ENCODE measurements around the gene SPG7. TPM values are rescaled to one million over a fixed set of nuclear protein-coding genes. Genes with fewer than 3 reads are reported as not detected.

Gene SPG7
- total RNA-seq, 1 donor from 2014 or later, result 184 TPM

DNA sequence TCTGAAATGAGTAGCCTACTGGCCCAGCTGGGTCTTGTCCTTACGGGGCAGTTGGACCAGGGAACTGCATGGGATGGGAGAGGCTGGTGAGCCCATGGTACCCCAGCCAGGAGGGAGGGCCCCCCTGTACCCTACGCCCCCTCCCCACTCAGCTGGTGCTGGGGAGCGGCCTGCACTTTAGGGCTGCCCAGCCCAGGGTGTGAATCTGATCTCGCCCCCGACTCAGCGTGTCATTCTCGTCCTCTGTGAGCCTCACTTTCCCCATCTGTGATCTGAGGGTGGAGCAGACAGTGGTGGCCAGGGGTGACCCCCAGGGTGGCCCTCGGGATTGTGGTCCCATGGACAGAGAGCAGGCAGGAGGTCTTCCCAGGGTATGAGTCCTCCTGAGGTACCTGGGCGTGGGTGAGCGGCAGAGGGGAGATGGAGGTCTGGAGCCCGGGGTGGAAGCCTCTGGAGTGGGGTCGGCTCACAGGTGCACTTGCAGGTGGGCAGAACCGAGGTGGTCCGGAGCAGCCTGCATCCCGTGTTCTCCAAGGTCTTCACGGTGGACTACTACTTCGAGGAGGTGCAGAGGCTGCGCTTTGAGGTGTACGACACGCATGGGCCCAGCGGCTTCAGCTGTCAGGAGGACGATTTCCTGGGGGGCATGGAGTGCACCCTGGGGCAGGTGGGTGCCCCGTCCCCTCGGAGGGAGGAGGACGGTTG, 69.0 kb downstream of the SPG7 start:
- no peak for DNase-seq (ENCODE audit: low spot score, unreplicated experiment)
- Mint-ChIP-seq H3K4me1 (ENCODE audit: low read depth) (peaks cover under 1% of the 10 kb centered on the region), H3K27ac (no peak overlapping the region), H3K9me3 (ENCODE audit: low read depth) (no peaks in the 10 kb centered on the region), H3K4me3 (ENCODE audit: low read depth) (no peak overlapping the region), H3K36me3 (ENCODE audit: insufficient read depth) (no peaks in the 10 kb centered on the region), H3K27me3 (peaks cover 40% of the 10 kb centered on the region)
- TF ChIP-seq CTCF (IDR thresholded peaks at IDR 0.05; ENCODE audit: unreplicated experiment), result no peak

DNA sequence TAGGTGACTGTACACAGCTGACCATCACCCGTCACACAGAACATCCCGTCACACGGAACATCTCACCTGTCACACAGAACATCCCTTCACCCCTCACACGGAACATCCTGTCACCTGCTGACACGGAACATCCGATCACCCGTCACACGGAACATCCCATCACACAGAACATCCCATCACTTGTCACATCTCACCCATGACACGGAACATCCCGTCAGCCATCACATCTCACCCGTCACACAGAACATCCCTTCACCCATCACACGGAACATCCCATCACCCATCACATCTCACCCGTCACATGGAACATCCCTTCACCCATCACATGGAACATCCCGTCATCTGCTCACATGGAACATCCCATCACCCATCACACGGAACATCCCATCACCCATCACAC, 71.1 kb downstream of the SPG7 start:
- H3K4me3 Mint-ChIP-seq (ENCODE audit: low read depth), result no peak overlapping the region
- H3K36me3 Mint-ChIP-seq (ENCODE audit: insufficient read depth), result no peaks in the 10 kb centered on the region
- H3K9me3 Mint-ChIP-seq (ENCODE audit: low read depth), result no peaks in the 10 kb centered on the region
- no peak for DNase-seq (ENCODE audit: low spot score, unreplicated experiment)
- H3K4me1 Mint-ChIP-seq (ENCODE audit: low read depth), result no peaks in the 10 kb centered on the region
- TF ChIP-seq CTCF (IDR thresholded peaks at IDR 0.05; ENCODE audit: unreplicated experiment), result no peak
- peaks cover 20% of the 10 kb centered on the region for H3K27me3 Mint-ChIP-seq
- H3K27ac Mint-ChIP-seq, result no peak overlapping the region

GRCh38 chr16:89581045-89581695, 73.0 kb downstream of the SPG7 start:
- H3K27me3 Mint-ChIP-seq, result peaks cover 19% of the 10 kb centered on the region
- no peaks in the 10 kb centered on the region for H3K36me3 Mint-ChIP-seq (ENCODE audit: insufficient read depth)
- TF ChIP-seq CTCF (IDR thresholded peaks at IDR 0.05; ENCODE audit: unreplicated experiment), result no peak
- H3K9me3 Mint-ChIP-seq (ENCODE audit: low read depth), result no peaks in the 10 kb centered on the region
- DNase-seq (ENCODE audit: low spot score, unreplicated experiment), result no peak
- H3K27ac Mint-ChIP-seq, result no peak overlapping the region
- no peak overlapping the region for H3K4me3 Mint-ChIP-seq (ENCODE audit: low read depth)
- H3K4me1 Mint-ChIP-seq (ENCODE audit: low read depth), result no peaks in the 10 kb centered on the region

DNA sequence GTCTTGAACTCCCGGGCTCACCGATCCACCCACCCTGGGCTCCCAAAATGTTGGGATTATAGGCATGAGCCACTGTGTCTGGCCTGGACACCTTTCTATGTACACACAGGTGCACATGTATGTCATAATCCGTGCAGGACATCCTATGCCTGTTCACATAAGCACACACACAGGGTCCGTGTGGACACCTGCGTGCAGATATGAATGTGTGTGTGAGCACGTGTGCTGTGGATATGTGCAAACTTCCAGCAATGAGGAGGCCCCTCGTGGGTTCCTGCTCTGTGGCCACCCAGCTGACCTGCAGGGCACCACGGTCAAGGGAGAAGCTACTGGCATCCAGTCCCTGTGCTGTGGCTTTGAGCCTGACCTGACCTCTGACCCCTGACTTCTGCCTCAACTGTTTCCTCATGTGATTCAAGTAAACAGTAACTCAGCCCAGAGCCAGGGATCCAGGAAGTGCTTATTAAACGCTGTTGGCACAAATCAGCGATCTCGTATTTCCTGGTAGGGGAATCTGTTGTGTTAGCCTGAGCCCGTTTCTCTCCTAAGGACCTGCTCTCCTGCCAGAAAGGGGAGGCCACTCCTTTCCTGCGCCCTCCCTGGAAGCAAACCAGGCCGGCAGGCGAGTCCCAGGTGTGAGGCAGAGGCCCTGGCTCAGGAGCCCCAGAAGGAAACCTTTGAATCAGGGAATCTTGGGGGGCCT, 73.8 kb downstream of the SPG7 start:
- Mint-ChIP-seq H3K27ac (no peak overlapping the region), H3K4me1 (ENCODE audit: low read depth) (no peaks in the 10 kb centered on the region), H3K4me3 (ENCODE audit: low read depth) (no peak overlapping the region), H3K36me3 (ENCODE audit: insufficient read depth) (no peaks in the 10 kb centered on the region), H3K9me3 (ENCODE audit: low read depth) (no peaks in the 10 kb centered on the region), H3K27me3 (peaks cover 17% of the 10 kb centered on the region)
- DNase-seq (ENCODE audit: low spot score, unreplicated experiment), result no peak
- TF ChIP-seq CTCF (IDR thresholded peaks at IDR 0.05; ENCODE audit: unreplicated experiment), result no peak

- Mint-ChIP-seq H3K4me3 (ENCODE audit: low read depth) (no peak overlapping the region), H3K36me3 (ENCODE audit: insufficient read depth) (no peaks in the 10 kb centered on the region), H3K9me3 (ENCODE audit: low read depth) (no peaks in the 10 kb centered on the region), H3K4me1 (ENCODE audit: low read depth) (no peaks in the 10 kb centered on the region), H3K27ac (no peak overlapping the region), H3K27me3 (peaks cover 10% of the 10 kb centered on the region)
- DNase-seq (ENCODE audit: low spot score, unreplicated experiment), result no peak
- no peak for TF ChIP-seq CTCF (IDR thresholded peaks at IDR 0.05; ENCODE audit: unreplicated experiment)
These were observed 74.5 kb downstream of the SPG7 start for GRCh38 chr16:89582614-89583196.
